Stimulated activated CD8-positive, alpha-beta memory T cell treated with anti-CD3 and anti-CD28 coated beads, Interleukin-15, amount 100 ng/mL, for 48 hours (primary cell): ENCODE results near the gene INTS2.
A peak's percentile ranks its signal among the peaks of the same experiment; 100 is the strongest.
"Not testable (repeated sequence)": the region's sequence is repeated elsewhere in the genome, so short reads cannot be mapped to it uniquely, and the experiment has no call there.

ENCODE experiments used
- DNase-seq, 2 donors: peaks; one replicate each; pipeline ENCODE4 v3.0.0-alpha.2; 2020; ENCODE audit warnings: low read depth in 2 of 2

The INTS2 gene

GRCh38 chr17:61887733-61888132 lies 40.0 kb downstream of the INTS2 start:
- DNase-seq: not testable (repeated sequence)

GRCh38 chr17:61885865-61886264 lies 41.9 kb downstream of the INTS2 start:
- DNase-seq: not testable (repeated sequence)

- DNase-seq: no peak
These were observed 42.9 kb downstream of the INTS2 start for GRCh38 chr17:61884864-61885263.

- no peak for DNase-seq
These were observed 47.1 kb downstream of the INTS2 start for GRCh38 chr17:61880589-61881102.

GRCh38 chr17:61878984-61879612 lies 48.7 kb downstream of the INTS2 start:
- no peak for DNase-seq

- DNase-seq: no peak
These were observed 49.3 kb downstream of the INTS2 start for GRCh38 chr17:61878520-61878919.

- no peak for DNase-seq
These were observed 49.9 kb downstream of the INTS2 start for GRCh38 chr17:61877837-61878236.

- no peak for DNase-seq
These were observed 52.0 kb downstream of the INTS2 start for GRCh38 chr17:61875804-61876203.

GRCh38 chr17:61875285-61875684 lies 52.5 kb downstream of the INTS2 start:
- no peak for DNase-seq

GRCh38 chr17:61874075-61874474 lies 53.7 kb downstream of the INTS2 start:
- no peak for DNase-seq

GRCh38 chr17:61872099-61872498 lies 55.7 kb downstream of the INTS2 start:
- no peak for DNase-seq

- no peak for DNase-seq
These were observed 58.6 kb downstream of the INTS2 start for GRCh38 chr17:61869138-61869537.

- no peak for DNase-seq
These were observed 59.7 kb downstream of the INTS2 start for GRCh38 chr17:61868074-61868473.

GRCh38 chr17:61867033-61867432 lies 60.7 kb downstream of the INTS2 start:
- DNase-seq: no peak

- no peak for DNase-seq
These were observed 64.0 kb downstream of the INTS2 start for GRCh38 chr17:61863801-61864126.

GRCh38 chr17:61862975-61863800 lies 64.6 kb downstream of the INTS2 start, which contains the start of gene BRIP1:
BRIP1 (minus strand) TSS chr17:61863528; CDS start chr17:61861539, 1,989 bp downstream.
- peak; percentile 84 to 86 for DNase-seq

- no peak for DNase-seq
These were observed 65.6 kb downstream of the INTS2 start for GRCh38 chr17:61862105-61862574.

GRCh38 chr17:61860397-61860796 lies 67.4 kb downstream of the INTS2 start:
- not testable (repeated sequence) for DNase-seq

GRCh38 chr17:61856035-61856434 lies 71.7 kb downstream of the INTS2 start:
- DNase-seq: no peak

- DNase-seq: no peak
These were observed 74.9 kb downstream of the INTS2 start for GRCh38 chr17:61852857-61853256.

- DNase-seq: no peak
These were observed 78.1 kb downstream of the INTS2 start for GRCh38 chr17:61849674-61850073.

- DNase-seq: no peak
These were observed 78.9 kb downstream of the INTS2 start for GRCh38 chr17:61848896-61849295.

GRCh38 chr17:61848247-61848646 lies 79.5 kb downstream of the INTS2 start:
- DNase-seq: no peak
